Testis (tissue), 2 donors: ENCODE data around the gene CCRL2.

Experiments used
- CTCF ChIP-seq, 3 experiments: fragments of 450-650 bp in 2 of 3; fragments of 200-600 bp in 1 of 3; sonication (generic) in 1 of 3; IDR thresholded peaks; one replicate each; pipeline ENCODE4 v1.5.1; 2016 to 2019; ENCODE audit warnings: antibody characterized with exemption in 3 of 3, mild to moderate bottlenecking in 2 of 3, moderate library complexity in 1 of 3
- POLR2A ChIP-seq: fragments of 450-650 bp; IDR thresholded peaks from one replicate; pipeline ENCODE4 v1.6.1; 2017; ENCODE audit warnings: antibody characterized with exemption, mild to moderate bottlenecking, moderate library complexity

GRCh38 chr3:46440531-46441294 lies 33.7 kb downstream of the CCRL2 start:
- no peak for TF ChIP-seq CTCF (IDR thresholded peaks at IDR 0.05)
- TF ChIP-seq POLR2A: no peak
